ENCODE measurements around the gene FNBP1.
"Not testable (repeated sequence)": the region's sequence is repeated elsewhere in the genome, so short reads cannot be mapped to it uniquely, and the experiment has no call there.

The FNBP1 gene

GRCh38 chr9:130043654-130044623 lies 950 bp upstream of the FNBP1 start:
- DNase-seq, result no peak

GRCh38 chr9:130042406-130042884 lies 544 bp downstream of the FNBP1 start:
- no peak for DNase-seq

- no peak for DNase-seq
Measured at GRCh38 chr9:130041648-130042405, 1.2 kb downstream of the FNBP1 start.

- DNase-seq, result no peak
Measured at GRCh38 chr9:130040984-130041647, 1.9 kb downstream of the FNBP1 start.

- DNase-seq, result no peak
Measured at GRCh38 chr9:130039528-130040147, 3.4 kb downstream of the FNBP1 start.

GRCh38 chr9:130036099-130036498 lies 6.9 kb downstream of the FNBP1 start:
- DNase-seq, result no peak

- DNase-seq, result no peak
Measured at GRCh38 chr9:130034570-130034969, 8.4 kb downstream of the FNBP1 start.

- DNase-seq, result no peak
Measured at GRCh38 chr9:130030651-130031127, 12.3 kb downstream of the FNBP1 start.

- DNase-seq, result no peak
Measured at GRCh38 chr9:130029223-130029973, 13.6 kb downstream of the FNBP1 start.

GRCh38 chr9:130028493-130029222 lies 14.3 kb downstream of the FNBP1 start:
- DNase-seq, result no peak

GRCh38 chr9:130027533-130028365 lies 15.2 kb downstream of the FNBP1 start:
- DNase-seq, result no peak

GRCh38 chr9:130026583-130027340 lies 16.2 kb downstream of the FNBP1 start:
- DNase-seq, result no peak

GRCh38 chr9:130024597-130024994 lies 18.4 kb downstream of the FNBP1 start:
- no peak for DNase-seq

- no peak for DNase-seq
Measured at GRCh38 chr9:130023994-130024596, 18.9 kb downstream of the FNBP1 start.

GRCh38 chr9:130023144-130023787 lies 19.7 kb downstream of the FNBP1 start:
- no peak for DNase-seq

- DNase-seq, result no peak
Measured at GRCh38 chr9:130022566-130023143, 20.3 kb downstream of the FNBP1 start.

GRCh38 chr9:130021842-130022241 lies 21.1 kb downstream of the FNBP1 start:
- DNase-seq, result not testable (repeated sequence)

- DNase-seq, result no peak
Measured at GRCh38 chr9:130021123-130021522, 21.9 kb downstream of the FNBP1 start.
